Osteocyte (in vitro differentiated cells): ENCODE results near the gene PGRMC2. TPM values are rescaled to one million over a fixed set of nuclear protein-coding genes. Genes with fewer than 3 reads are reported as not detected.

ENCODE experiments used
- DNase-seq: peaks from one replicate; pipeline ENCODE4 v3.0.0; 2021; ENCODE audit warnings: mixed read lengths; ENCODE audit not compliant: unreplicated experiment; ENCODE audit errors: extremely low spot score
- H3K27ac Mint-ChIP-seq: one replicate; pipeline ENCODE4 v1.8.0; 2021; ENCODE audit warnings: mild to moderate bottlenecking, mixed read lengths; ENCODE audit not compliant: unreplicated experiment
- H3K27me3 Mint-ChIP-seq: one replicate; pipeline ENCODE4 v1.8.0; 2021; ENCODE audit warnings: mixed read lengths; ENCODE audit not compliant: unreplicated experiment
- H3K36me3 Mint-ChIP-seq: one replicate; pipeline ENCODE4 v1.8.0; 2021; ENCODE audit warnings: mixed read lengths; ENCODE audit not compliant: unreplicated experiment
- H3K4me1 Mint-ChIP-seq: one replicate; pipeline ENCODE4 v1.8.0; 2021; ENCODE audit warnings: mixed read lengths; ENCODE audit not compliant: unreplicated experiment
- H3K4me3 Mint-ChIP-seq: one replicate; pipeline ENCODE4 v1.8.0; 2021; ENCODE audit warnings: mild to moderate bottlenecking, moderate library complexity, mixed read lengths; ENCODE audit not compliant: unreplicated experiment
- H3K9me3 Mint-ChIP-seq: one replicate; pipeline ENCODE4 v1.8.0; 2021; ENCODE audit warnings: mixed read lengths; ENCODE audit not compliant: unreplicated experiment
- total RNA-seq: library from RNA; stranded (reverse); gene quantifications from 2 replicates; pipeline ENCODE4 v1.2.1, GENCODE V29; 2021
- TF ChIP-seq, protein P1 (sequence below): fragments of 200-600 bp; sonication (generic); IDR thresholded peaks from 2 replicates; pipeline ENCODE4 v1.5.0; 2021; ENCODE audit warnings: antibody characterized with exemption, mild to moderate bottlenecking, moderate library complexity

PGRMC2 gene
- total RNA-seq, 1 donor from 2014 or later, result 79.2 TPM

DNA sequence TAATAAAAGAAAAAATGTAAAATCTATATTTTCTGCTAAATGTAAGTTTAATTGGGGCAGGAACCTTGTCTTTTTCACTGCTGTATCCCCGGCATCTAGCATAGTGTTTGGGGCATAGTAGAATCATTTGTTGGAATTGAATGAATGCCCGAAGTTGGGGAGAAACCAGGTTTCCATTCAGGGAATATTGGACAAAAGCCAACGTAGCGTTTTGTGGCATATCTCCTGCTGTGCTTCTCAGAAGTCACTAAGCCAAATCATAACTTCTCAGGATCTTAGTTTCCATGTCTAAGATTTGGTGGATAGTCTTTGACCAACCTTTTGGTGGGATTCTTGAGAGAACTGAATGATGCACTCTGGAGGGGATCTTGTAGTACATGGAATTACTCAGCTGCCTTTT, 42.0 kb upstream of the PGRMC2 start:
- TF ChIP-seq, protein P1, sequence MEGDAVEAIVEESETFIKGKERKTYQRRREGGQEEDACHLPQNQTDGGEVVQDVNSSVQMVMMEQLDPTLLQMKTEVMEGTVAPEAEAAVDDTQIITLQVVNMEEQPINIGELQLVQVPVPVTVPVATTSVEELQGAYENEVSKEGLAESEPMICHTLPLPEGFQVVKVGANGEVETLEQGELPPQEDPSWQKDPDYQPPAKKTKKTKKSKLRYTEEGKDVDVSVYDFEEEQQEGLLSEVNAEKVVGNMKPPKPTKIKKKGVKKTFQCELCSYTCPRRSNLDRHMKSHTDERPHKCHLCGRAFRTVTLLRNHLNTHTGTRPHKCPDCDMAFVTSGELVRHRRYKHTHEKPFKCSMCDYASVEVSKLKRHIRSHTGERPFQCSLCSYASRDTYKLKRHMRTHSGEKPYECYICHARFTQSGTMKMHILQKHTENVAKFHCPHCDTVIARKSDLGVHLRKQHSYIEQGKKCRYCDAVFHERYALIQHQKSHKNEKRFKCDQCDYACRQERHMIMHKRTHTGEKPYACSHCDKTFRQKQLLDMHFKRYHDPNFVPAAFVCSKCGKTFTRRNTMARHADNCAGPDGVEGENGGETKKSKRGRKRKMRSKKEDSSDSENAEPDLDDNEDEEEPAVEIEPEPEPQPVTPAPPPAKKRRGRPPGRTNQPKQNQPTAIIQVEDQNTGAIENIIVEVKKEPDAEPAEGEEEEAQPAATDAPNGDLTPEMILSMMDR, result no peak
- Mint-ChIP-seq H3K4me1 (peaks cover 13% of the 10 kb centered on the region), H3K27me3 (no peaks in the 10 kb centered on the region), H3K4me3 (no peak overlapping the region), H3K27ac (no peak overlapping the region), H3K36me3 (peaks cover 1% of the 10 kb centered on the region), H3K9me3 (no peaks in the 10 kb centered on the region)
- no peak for DNase-seq

DNA sequence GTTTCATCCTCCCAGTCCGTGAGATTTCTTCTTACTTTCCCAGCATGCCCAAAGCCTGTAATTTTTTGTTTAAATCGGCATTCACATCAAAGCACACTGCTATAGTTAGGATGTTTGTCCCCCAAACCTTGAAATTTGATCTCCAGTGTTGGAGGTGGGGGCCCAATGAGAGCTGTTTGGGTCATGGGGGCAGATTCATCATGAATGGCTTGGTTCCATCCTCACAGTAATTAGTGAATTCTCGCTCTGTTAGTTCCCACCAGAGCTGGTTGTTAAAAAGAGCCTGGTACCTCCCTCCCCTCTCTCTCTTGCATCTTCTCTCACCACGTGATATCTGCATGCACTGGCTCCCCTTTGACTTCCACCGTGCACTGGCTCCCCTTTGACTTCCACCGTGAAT, 40.5 kb upstream of the PGRMC2 start:
- Mint-ChIP-seq H3K4me3 (no peak overlapping the region), H3K9me3 (no peaks in the 10 kb centered on the region), H3K4me1 (peaks cover 13% of the 10 kb centered on the region), H3K27me3 (no peaks in the 10 kb centered on the region), H3K36me3 (peaks cover 1% of the 10 kb centered on the region), H3K27ac (no peak overlapping the region)
- DNase-seq, result no peak
- TF ChIP-seq, protein P1, result no peak

DNA sequence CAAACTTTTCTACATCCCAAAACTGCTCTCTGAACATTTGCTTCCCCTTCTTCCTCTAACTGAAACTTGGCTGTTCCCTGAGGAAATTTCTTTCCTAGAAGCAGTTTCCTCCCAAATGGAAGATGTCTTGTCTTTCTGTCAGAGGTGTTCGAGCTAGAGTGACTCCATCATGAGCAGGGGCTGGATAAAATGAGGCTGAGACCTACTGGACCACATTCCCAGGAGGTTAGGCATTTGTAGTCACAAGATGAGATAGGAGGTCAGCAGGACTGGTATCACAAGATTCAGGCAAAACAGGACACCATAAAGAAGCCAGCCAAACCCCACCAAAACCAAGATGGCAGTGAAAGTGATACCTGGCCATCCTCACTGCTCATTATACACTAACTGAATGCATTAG, 35.8 kb upstream of the PGRMC2 start:
- DNase-seq, result no peak
- Mint-ChIP-seq H3K36me3 (peaks cover 1% of the 10 kb centered on the region), H3K27ac (no peak overlapping the region), H3K27me3 (no peaks in the 10 kb centered on the region), H3K4me1 (peaks cover 4% of the 10 kb centered on the region), H3K9me3 (no peaks in the 10 kb centered on the region), H3K4me3 (no peak overlapping the region)
- TF ChIP-seq, protein P1, result no peak

DNA sequence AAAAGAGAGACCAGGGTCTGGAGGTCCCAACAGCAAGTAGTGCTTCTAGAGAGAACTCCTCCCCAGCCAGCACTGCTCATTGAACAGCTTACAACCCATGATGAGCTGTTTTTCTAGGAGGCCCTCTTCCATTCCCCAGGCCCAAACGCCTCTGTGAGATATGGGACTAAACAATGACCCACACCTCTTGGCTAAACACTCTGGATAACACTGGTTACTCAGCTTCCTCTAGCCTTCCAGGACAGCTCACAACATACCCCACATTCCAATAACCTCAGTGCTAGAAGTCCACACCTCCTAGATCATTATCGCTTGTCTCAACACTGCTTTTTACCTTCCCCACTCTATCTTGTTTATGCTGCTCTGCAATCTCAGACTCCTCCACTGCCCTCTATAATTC, 35.4 kb upstream of the PGRMC2 start:
- H3K27ac Mint-ChIP-seq, result no peak overlapping the region
- H3K36me3 Mint-ChIP-seq, result peaks cover 1% of the 10 kb centered on the region
- H3K4me3 Mint-ChIP-seq, result no peak overlapping the region
- no peaks in the 10 kb centered on the region for H3K27me3 Mint-ChIP-seq
- H3K4me1 Mint-ChIP-seq, result peaks cover 4% of the 10 kb centered on the region
- no peaks in the 10 kb centered on the region for H3K9me3 Mint-ChIP-seq
- no peak for DNase-seq
- TF ChIP-seq, protein P1, result no peak

DNA sequence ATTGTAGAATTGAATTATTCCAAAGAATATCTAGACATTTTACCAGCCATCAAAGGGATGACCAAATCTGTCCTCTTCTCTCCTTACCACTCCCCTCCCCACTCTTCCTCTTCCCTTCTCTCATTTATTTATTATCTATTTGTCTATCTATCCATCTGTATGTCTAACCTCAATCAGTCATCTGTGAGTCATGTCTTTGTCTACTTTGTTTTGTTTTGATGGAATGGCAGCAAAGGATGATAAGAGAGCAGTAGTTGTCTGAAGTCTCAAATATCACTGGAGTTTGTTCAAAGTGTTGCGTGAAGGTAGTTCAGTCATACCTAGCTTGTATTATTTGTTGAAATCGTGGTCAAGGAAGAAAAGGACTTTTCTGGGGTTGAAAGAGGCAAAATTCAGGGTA, 34.7 kb upstream of the PGRMC2 start:
- no peaks in the 10 kb centered on the region for H3K27me3 Mint-ChIP-seq
- DNase-seq, result no peak
- peaks cover 4% of the 10 kb centered on the region for H3K4me1 Mint-ChIP-seq
- no peak overlapping the region for H3K27ac Mint-ChIP-seq
- H3K9me3 Mint-ChIP-seq, result no peaks in the 10 kb centered on the region
- H3K36me3 Mint-ChIP-seq, result peaks cover 3% of the 10 kb centered on the region
- no peak overlapping the region for H3K4me3 Mint-ChIP-seq
- TF ChIP-seq, protein P1, result no peak
